Mesendoderm (in vitro differentiated cells): Measurements from ENCODE around the gene SLC39A10.

Experiments
- DNase-seq: peaks from one replicate; pipeline ENCODE4 v3.0.0; 2013
- H2AK5ac ChIP-seq: 2 replicates; pipeline ENCODE4 v1.6.1; 2013; ENCODE audit warnings: low read length, inconsistent platforms
- H2BK120ac ChIP-seq: 2 replicates; pipeline ENCODE4 v1.6.1; 2013; ENCODE audit warnings: low read depth, mild to moderate bottlenecking, low read length, moderate library complexity, mixed read lengths
- H2BK15ac ChIP-seq: replicated peaks from 2 replicates; pipeline ENCODE4 v1.6.1; 2013; ENCODE audit warnings: low read depth, mild to moderate bottlenecking, moderate library complexity
- H2BK5ac ChIP-seq: 2 replicates; pipeline ENCODE4 v1.6.1; 2013; ENCODE audit warnings: low read length, inconsistent platforms
- H3K18ac ChIP-seq: 2 replicates; pipeline ENCODE4 v1.6.1; 2013; ENCODE audit warnings: mild to moderate bottlenecking, low read length, mixed read lengths
- H3K23ac ChIP-seq: one replicate; pipeline ENCODE4 v1.6.1; 2013; ENCODE audit warnings: low read length
- H3K27ac ChIP-seq: 2 replicates; pipeline ENCODE4 v1.5.1; 2013; ENCODE audit warnings: low read depth, mild to moderate bottlenecking, inconsistent platforms, low read length, moderate library complexity
- H3K27me3 ChIP-seq: 2 replicates; pipeline ENCODE4 v1.6.1; 2013; ENCODE audit warnings: low read length, control low read depth, mild to moderate bottlenecking, inconsistent platforms; ENCODE audit not compliant: insufficient read depth, poor library complexity
- H3K36me3 ChIP-seq: 2 replicates; pipeline ENCODE4 v1.6.1; 2013; ENCODE audit warnings: low read length, inconsistent platforms; ENCODE audit not compliant: control insufficient read depth, insufficient read depth
- H3K4ac ChIP-seq: one replicate; pipeline ENCODE4 v1.6.1; 2013; ENCODE audit warnings: low read depth, mild to moderate bottlenecking, low read length, moderate library complexity
- H3K4me1 ChIP-seq: 2 replicates; pipeline ENCODE4 v1.6.1; 2013; ENCODE audit warnings: low read depth, low read length, inconsistent platforms; ENCODE audit not compliant: control insufficient read depth
- H3K4me2 ChIP-seq: 2 replicates; pipeline ENCODE4 v1.6.1; 2013; ENCODE audit warnings: low read length
- H3K4me3 ChIP-seq: 2 replicates; pipeline ENCODE4 v1.5.1; 2013; ENCODE audit warnings: mild to moderate bottlenecking, low read length
- H3K56ac ChIP-seq: one replicate; pipeline ENCODE4 v1.6.1; 2013; ENCODE audit warnings: low read length
- H3K79me1 ChIP-seq: 2 replicates; pipeline ENCODE4 v1.6.1; 2013; ENCODE audit warnings: low read length, inconsistent platforms
- H3K79me2 ChIP-seq: 2 replicates; pipeline ENCODE4 v1.6.1; 2013; ENCODE audit warnings: mild to moderate bottlenecking, low read length; ENCODE audit not compliant: control insufficient read depth, insufficient read depth
- H3K9ac ChIP-seq: 2 replicates; pipeline ENCODE4 v1.6.1; 2013; ENCODE audit warnings: low read length, inconsistent platforms
- H4K5ac ChIP-seq: one replicate; pipeline ENCODE4 v1.6.1; 2013; ENCODE audit warnings: low read length
- H4K8ac ChIP-seq: one replicate; pipeline ENCODE4 v1.6.1; 2013; ENCODE audit warnings: low read depth, mild to moderate bottlenecking, control low read depth, low read length, moderate library complexity
- WGBS: extraction: QIAGEN DNeasy Blood & Tissue Kit; methylation state at CpG from one replicate; pipeline ENCODE4 v1.1.7; 2013; ENCODE audit warnings: low lambda C conversion rate, missing lambda C conversion rate; ENCODE audit not compliant: insufficient coverage; ENCODE audit errors: extremely low coverage; 5-methylcytosine and 5-hydroxymethylcytosine counted together

The SLC39A10 gene

GRCh38 chr2:195670191-195670590, 13.2 kb downstream of the SLC39A10 start:
- H2BK15ac ChIP-seq: no peak overlapping the region
- no peak overlapping the region for H3K23ac ChIP-seq
- no peak overlapping the region for H2BK5ac ChIP-seq

DNA sequence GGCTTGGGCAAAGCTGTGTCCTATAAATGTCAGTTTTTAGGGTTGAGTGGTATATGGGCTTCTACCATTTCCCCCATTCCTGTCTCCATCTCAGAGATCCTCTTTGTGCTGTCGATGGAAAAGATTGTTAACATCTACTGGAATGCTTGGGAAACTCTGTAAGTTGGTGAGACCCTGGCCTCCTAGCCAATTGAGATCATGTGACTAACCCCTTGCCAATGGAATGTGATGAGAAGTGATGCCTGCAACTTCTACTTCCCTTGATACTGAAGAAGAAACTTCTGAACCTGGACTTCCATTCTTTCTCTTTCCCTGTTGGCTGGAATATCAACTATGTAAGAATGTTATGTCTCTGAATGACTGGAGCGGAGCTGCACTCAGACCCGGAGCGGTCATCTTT, 14.5 kb downstream of the SLC39A10 start:
- WGBS: no CpG with 5 or more reads among the region's 4 CpGs
- no peaks in the 10 kb centered on the region for H3K4me1 ChIP-seq

More at GRCh38 chr2:195670191-195670590, 13.2 kb downstream of the SLC39A10 start:
- Histone ChIP-seq H4K5ac (no peak overlapping the region), H3K36me3 (no peaks in the 10 kb centered on the region), H3K79me2 (peaks cover 4% of the 10 kb centered on the region), H3K79me1 (peaks cover 6% of the 10 kb centered on the region), H3K18ac (no peak overlapping the region), H3K27ac (no peak overlapping the region), H3K4me2 (no peak overlapping the region), H3K4ac (no peak overlapping the region), H3K4me1 (no peaks in the 10 kb centered on the region), H2AK5ac (no peak overlapping the region), H3K27me3 (no peaks in the 10 kb centered on the region), H3K56ac (no peak overlapping the region), H3K4me3 (no peak overlapping the region), H2BK120ac (no peak overlapping the region), H3K9ac (no peak overlapping the region), H4K8ac (no peak overlapping the region)
- no peak for DNase-seq

GRCh38 chr2:195672674-195673073, 15.6 kb downstream of the SLC39A10 start:
- no peak overlapping the region for H4K5ac ChIP-seq
- H3K23ac ChIP-seq: no peak overlapping the region
- H3K4me1 ChIP-seq: no peaks in the 10 kb centered on the region
- no peak overlapping the region for H3K27ac ChIP-seq
- WGBS: no CpG with 5 or more reads among the region's 4 CpGs
- no peak overlapping the region for H4K8ac ChIP-seq
- H2AK5ac ChIP-seq: no peak overlapping the region
- no peak overlapping the region for H3K56ac ChIP-seq
- DNase-seq: peak; percentile 77
- H3K36me3 ChIP-seq: no peaks in the 10 kb centered on the region
- no peak overlapping the region for H2BK5ac ChIP-seq
- peaks cover 4% of the 10 kb centered on the region for H3K79me2 ChIP-seq
- H3K18ac ChIP-seq: no peak overlapping the region
- peaks cover 9% of the 10 kb centered on the region for H3K79me1 ChIP-seq
- no peak overlapping the region for H3K4me2 ChIP-seq
- H3K4ac ChIP-seq: no peak overlapping the region
- no peak overlapping the region for H3K9ac ChIP-seq
- no peaks in the 10 kb centered on the region for H3K27me3 ChIP-seq
- no peak overlapping the region for H3K4me3 ChIP-seq
- H2BK120ac ChIP-seq: no peak overlapping the region
- no peak overlapping the region for H2BK15ac ChIP-seq

More for the DNA sequence above, 14.5 kb downstream of the SLC39A10 start:
- Histone ChIP-seq H2BK120ac (no peak overlapping the region), H3K18ac (no peak overlapping the region), H3K4me3 (no peak overlapping the region), H3K56ac (no peak overlapping the region), H3K9ac (no peak overlapping the region), H2BK5ac (no peak overlapping the region), H3K27me3 (no peaks in the 10 kb centered on the region), H3K79me2 (peaks cover 3% of the 10 kb centered on the region), H3K36me3 (no peaks in the 10 kb centered on the region), H4K8ac (no peak overlapping the region), H3K23ac (no peak overlapping the region), H3K4me2 (no peak overlapping the region), H2AK5ac (no peak overlapping the region), H3K4ac (no peak overlapping the region), H4K5ac (no peak overlapping the region), H2BK15ac (no peak overlapping the region), H3K79me1 (peaks cover 6% of the 10 kb centered on the region), H3K27ac (no peak overlapping the region)
- peak; percentile 59 for DNase-seq

GRCh38 chr2:195674491-195675221, 17.6 kb downstream of the SLC39A10 start:
- no peak overlapping the region for H3K23ac ChIP-seq
- H2BK5ac ChIP-seq: no peak overlapping the region
- H3K4me3 ChIP-seq: no peak overlapping the region
- no peak overlapping the region for H2AK5ac ChIP-seq
- H3K27me3 ChIP-seq: no peaks in the 10 kb centered on the region
- H3K18ac ChIP-seq: no peak overlapping the region
- H3K27ac ChIP-seq: no peak overlapping the region
- no peak overlapping the region for H3K4me2 ChIP-seq
- H4K8ac ChIP-seq: no peak overlapping the region
- no peak overlapping the region for H2BK120ac ChIP-seq
- H2BK15ac ChIP-seq: no peak overlapping the region
- H3K4ac ChIP-seq: no peak overlapping the region
- H3K79me1 ChIP-seq: peaks cover 7% of the 10 kb centered on the region
- no peaks in the 10 kb centered on the region for H3K4me1 ChIP-seq
- no peak overlapping the region for H3K9ac ChIP-seq
- no CpG with 5 or more reads among the region's 4 CpGs for WGBS
- DNase-seq: no peak
- no peak overlapping the region for H4K5ac ChIP-seq
- peaks cover 6% of the 10 kb centered on the region for H3K79me2 ChIP-seq
- no peaks in the 10 kb centered on the region for H3K36me3 ChIP-seq
- H3K56ac ChIP-seq: no peak overlapping the region

- H3K4me2 ChIP-seq: no peak overlapping the region
- no CpG with 5 or more reads among the region's 7 CpGs for WGBS
- DNase-seq: no peak
- no peak overlapping the region for H3K18ac ChIP-seq
- no peak overlapping the region for H2BK5ac ChIP-seq
- H4K5ac ChIP-seq: no peak overlapping the region
- no peak overlapping the region for H2AK5ac ChIP-seq
- H3K27me3 ChIP-seq: no peaks in the 10 kb centered on the region
- no peak overlapping the region for H3K4ac ChIP-seq
- H3K4me3 ChIP-seq: no peak overlapping the region
- H3K36me3 ChIP-seq: no peaks in the 10 kb centered on the region
- H2BK120ac ChIP-seq: no peak overlapping the region
- H3K27ac ChIP-seq: no peak overlapping the region
- peaks cover 7% of the 10 kb centered on the region for H3K79me1 ChIP-seq
- H3K23ac ChIP-seq: no peak overlapping the region
- H3K4me1 ChIP-seq: no peaks in the 10 kb centered on the region
- no peak overlapping the region for H3K56ac ChIP-seq
- H3K79me2 ChIP-seq: peaks cover 6% of the 10 kb centered on the region
- H3K9ac ChIP-seq: no peak overlapping the region
- no peak overlapping the region for H4K8ac ChIP-seq
- no peak overlapping the region for H2BK15ac ChIP-seq
Measured at GRCh38 chr2:195675783-195676427, 18.9 kb downstream of the SLC39A10 start.
